Muscle of leg (tissue), 11 donors: ENCODE data around the gene SHF. TPM values are rescaled to one million over a fixed set of nuclear protein-coding genes. Genes with fewer than 3 reads are reported as not detected.

Source experiments
- DNase-seq: peaks from one replicate; pipeline ENCODE4 v3.0.0; 2013
- H3K27ac ChIP-seq: one replicate; pipeline ENCODE4 v1.5.1; 2013; ENCODE audit warnings: mild to moderate bottlenecking, low read length, control low read depth
- H3K27me3 ChIP-seq: one replicate; pipeline ENCODE4 v1.6.1; 2013; ENCODE audit warnings: low read length; ENCODE audit not compliant: control insufficient read depth, insufficient read depth
- H3K36me3 ChIP-seq: one replicate; pipeline ENCODE4 v1.6.1; 2013; ENCODE audit warnings: low read length; ENCODE audit not compliant: control insufficient read depth, insufficient read depth
- H3K4me1 ChIP-seq: one replicate; pipeline ENCODE4 v1.6.1; 2013; ENCODE audit warnings: low read length; ENCODE audit not compliant: control insufficient read depth, insufficient read depth
- H3K4me3 ChIP-seq: one replicate; pipeline ENCODE4 v1.5.1; 2013; ENCODE audit warnings: low read length, control low read depth
- H3K9me3 ChIP-seq: replicated peaks from 2 replicates; pipeline ENCODE4 v1.6.1; 2013; ENCODE audit warnings: low read depth, low read length; ENCODE audit not compliant: control insufficient read depth
- WGBS: methylation state at CpG from one replicate; pipeline ENCODE4 v1.1.5; 2013; ENCODE audit warnings: missing lambda C conversion rate; ENCODE audit not compliant: insufficient coverage; 5-methylcytosine and 5-hydroxymethylcytosine counted together
- polyA plus RNA-seq, 8 donors: library from polyadenylated mRNA; unstranded; fragments of 120-200 nt; gene quantifications; one replicate each; pipeline versions ENCODE4 v1.2.1 to v1.2.3, GENCODE V29; 2013; ENCODE audit warnings: inconsistent platforms in 1 of 8, low replicate concordance in 1 of 8; ENCODE audit not compliant: insufficient read length in 8 of 8, insufficient read depth in 1 of 8
- total RNA-seq: library from RNA; stranded (reverse); fragments of 120-200 nt; gene quantifications from one replicate; pipeline ENCODE4 v1.2.4, GENCODE V29; 2013

Gene SHF
- total and polyA plus RNA-seq, 9 donors, result 7.8 to 13.3 (median 9.3) TPM

DNA sequence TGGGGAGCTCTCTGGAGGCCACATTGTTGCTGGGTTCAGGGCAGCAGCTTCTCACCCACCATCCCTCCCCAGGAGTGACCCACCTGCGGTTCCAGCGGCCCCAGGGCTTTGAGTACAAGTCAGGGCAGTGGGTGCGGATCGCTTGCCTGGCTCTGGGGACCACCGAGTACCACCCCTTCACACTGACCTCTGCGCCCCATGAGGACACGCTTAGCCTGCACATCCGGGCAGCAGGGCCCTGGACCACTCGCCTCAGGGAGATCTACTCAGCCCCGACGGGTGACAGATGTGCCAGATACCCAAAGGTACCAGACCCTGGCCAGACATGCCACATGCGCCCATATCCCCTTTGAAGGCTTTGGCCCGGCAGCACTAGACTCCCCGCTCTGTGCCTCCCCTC lies 26.1 kb downstream of the SHF start:
- Histone ChIP-seq H3K36me3 (no peaks in the 10 kb centered on the region), H3K27ac (no peak overlapping the region), H3K4me1 (peaks cover 19% of the 10 kb centered on the region), H3K27me3 (no peaks in the 10 kb centered on the region), H3K4me3 (no peak overlapping the region), H3K9me3 (no peaks in the 10 kb centered on the region)
- DNase-seq, result no peak
- WGBS, result 88% methylated on average over 14 of the region's 14 CpGs

DNA sequence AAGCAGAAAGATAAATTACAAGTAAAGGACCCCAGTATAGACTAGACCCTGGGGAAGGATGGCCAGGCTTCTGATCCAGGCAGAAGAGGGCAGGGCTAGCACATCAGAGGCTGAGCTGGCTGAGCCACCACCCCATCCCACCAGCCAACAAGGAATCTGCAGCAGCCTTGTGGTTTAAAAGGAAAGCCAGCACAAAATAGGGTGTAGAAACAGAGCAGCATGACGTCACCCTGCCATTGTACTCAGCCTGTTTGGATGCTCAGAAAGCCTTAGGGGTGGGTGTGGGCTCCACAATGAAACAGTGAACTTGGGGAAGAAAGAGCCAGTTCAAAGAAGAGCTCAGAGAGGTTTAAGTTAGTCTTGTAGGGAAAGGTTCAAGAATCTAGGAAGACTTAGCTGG lies 29.8 kb downstream of the SHF start:
- DNase-seq, result no peak
- H3K4me1 ChIP-seq, result peaks cover 4% of the 10 kb centered on the region

GRCh38 chr15:45156744-45157455 lies 30.9 kb downstream of the SHF start:
- no peak for DNase-seq
- no peaks in the 10 kb centered on the region for H3K9me3 ChIP-seq
- H3K36me3 ChIP-seq, result peaks cover 4% of the 10 kb centered on the region
- H3K27ac ChIP-seq, result no peak overlapping the region
- WGBS, result 47% methylated on average over 3 of the region's 7 CpGs
- H3K4me3 ChIP-seq, result no peak overlapping the region
- H3K4me1 ChIP-seq, result no peaks in the 10 kb centered on the region
- no peaks in the 10 kb centered on the region for H3K27me3 ChIP-seq

More for the DNA sequence above, 29.8 kb downstream of the SHF start:
- WGBS, result 33% methylated on average over 1 of the region's 1 CpG
- H3K36me3 ChIP-seq, result no peaks in the 10 kb centered on the region
- H3K9me3 ChIP-seq, result no peaks in the 10 kb centered on the region
- H3K27me3 ChIP-seq, result no peaks in the 10 kb centered on the region
- H3K27ac ChIP-seq, result no peak overlapping the region
- H3K4me3 ChIP-seq, result no peak overlapping the region

- Histone ChIP-seq H3K27me3 (no peaks in the 10 kb centered on the region), H3K4me3 (no peak overlapping the region), H3K4me1 (no peaks in the 10 kb centered on the region), H3K36me3 (peaks cover 4% of the 10 kb centered on the region), H3K27ac (no peak overlapping the region), H3K9me3 (no peaks in the 10 kb centered on the region)
- DNase-seq, result no peak
- WGBS, result 92% methylated on average over 2 of the region's 8 CpGs
Observed at GRCh38 chr15:45155739-45156138, 32.0 kb downstream of the SHF start.

GRCh38 chr15:45151998-45152828 lies 35.6 kb downstream of the SHF start:
- Histone ChIP-seq H3K4me1 (no peaks in the 10 kb centered on the region), H3K27ac (no peak overlapping the region), H3K9me3 (no peaks in the 10 kb centered on the region), H3K36me3 (peaks cover 4% of the 10 kb centered on the region), H3K27me3 (no peaks in the 10 kb centered on the region), H3K4me3 (no peak overlapping the region)
- DNase-seq, result no peak
- WGBS, result 91% methylated on average over 33 of the region's 36 CpGs

GRCh38 chr15:45150997-45151396 lies 36.8 kb downstream of the SHF start:
- H3K4me3 ChIP-seq, result no peak overlapping the region
- WGBS, result 91% methylated on average over 6 of the region's 6 CpGs

DNA sequence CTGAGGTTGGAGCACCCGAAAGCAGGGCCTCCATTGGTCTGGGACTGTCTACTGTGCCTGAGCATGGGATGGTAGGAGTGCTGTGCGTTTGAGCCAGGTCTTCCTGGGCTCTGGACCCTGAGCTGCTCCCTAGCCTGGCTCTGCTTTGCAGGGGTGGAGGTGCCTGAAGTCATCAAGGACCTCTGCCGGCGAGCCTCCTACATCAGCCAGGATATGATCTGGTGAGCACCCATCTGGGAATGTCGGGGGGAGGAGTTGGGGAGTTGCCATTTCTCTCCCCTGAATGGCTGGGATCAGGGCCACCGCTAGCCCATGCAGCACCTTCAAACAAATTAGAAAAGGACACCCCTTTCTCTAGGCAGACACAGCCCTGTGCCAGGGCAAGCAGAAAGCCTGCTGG lies 37.3 kb downstream of the SHF start:
- Histone ChIP-seq H3K27me3 (no peaks in the 10 kb centered on the region), H3K4me1 (no peaks in the 10 kb centered on the region), H3K9me3 (no peaks in the 10 kb centered on the region), H3K27ac (no peak overlapping the region), H3K4me3 (no peak overlapping the region), H3K36me3 (peaks cover 4% of the 10 kb centered on the region)
- no peak for DNase-seq
- 56% methylated on average over 2 of the region's 6 CpGs for WGBS

More at GRCh38 chr15:45150997-45151396, 36.8 kb downstream of the SHF start:
- DNase-seq, result no peak
- no peaks in the 10 kb centered on the region for H3K27me3 ChIP-seq
- H3K4me1 ChIP-seq, result no peaks in the 10 kb centered on the region
- H3K36me3 ChIP-seq, result peaks cover 4% of the 10 kb centered on the region
- no peak overlapping the region for H3K27ac ChIP-seq
- H3K9me3 ChIP-seq, result no peaks in the 10 kb centered on the region

GRCh38 chr15:45149060-45149459 lies 38.7 kb downstream of the SHF start:
- Histone ChIP-seq H3K27ac (no peak overlapping the region), H3K36me3 (peaks cover 4% of the 10 kb centered on the region), H3K4me3 (no peak overlapping the region), H3K27me3 (peaks cover 7% of the 10 kb centered on the region), H3K4me1 (no peaks in the 10 kb centered on the region), H3K9me3 (no peaks in the 10 kb centered on the region)
- DNase-seq, result no peak
- no CpG with 5 or more reads among the region's 1 CpG for WGBS

DNA sequence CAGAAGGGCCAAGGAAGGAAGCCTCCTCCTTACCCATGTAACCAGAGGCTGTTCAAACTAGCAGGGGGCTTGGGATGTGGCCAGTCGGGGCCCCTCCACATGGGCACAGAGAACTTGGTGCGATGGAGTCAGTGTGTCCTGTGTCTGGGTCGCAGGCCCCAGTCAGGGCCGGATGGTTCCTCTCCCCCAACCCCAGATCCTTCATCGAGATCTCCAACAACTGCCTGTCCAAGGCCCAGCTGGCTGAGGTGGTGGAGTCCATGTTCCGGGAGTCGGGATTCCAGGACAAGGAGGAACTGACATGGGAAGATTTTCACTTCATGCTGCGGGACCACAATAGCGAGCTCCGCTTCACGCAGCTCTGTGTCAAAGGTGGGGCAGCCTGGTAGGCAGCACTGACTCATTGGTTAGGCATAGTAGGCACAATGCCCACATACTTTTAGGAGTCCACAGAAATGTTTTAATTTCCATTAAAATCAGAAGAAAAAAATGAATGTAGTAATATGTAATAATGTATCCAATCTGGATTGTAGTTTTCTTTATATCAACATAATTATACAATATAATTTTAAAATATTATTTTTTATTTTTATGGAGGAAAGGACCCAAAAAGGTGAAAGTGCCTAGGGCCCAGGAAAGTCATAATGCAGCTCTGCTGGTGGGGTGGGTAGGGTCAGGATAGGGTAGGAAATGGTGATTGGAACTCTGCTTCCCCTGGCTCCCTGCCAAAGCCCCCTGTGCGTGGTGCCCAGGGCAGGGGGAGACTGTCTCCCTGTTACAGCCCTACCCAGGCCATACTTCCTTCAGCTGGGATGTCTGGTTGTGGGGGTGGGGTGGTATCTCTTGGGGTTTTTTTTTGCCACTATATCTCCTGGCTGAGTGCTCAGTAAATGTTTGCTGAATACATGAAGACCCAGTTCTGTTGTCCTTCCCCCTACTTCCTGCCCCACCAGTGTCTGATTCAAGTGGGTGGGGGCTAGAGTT lies 39.4 kb downstream of the SHF start:
- H3K27me3 ChIP-seq, result peaks cover 11% of the 10 kb centered on the region
- no peaks in the 10 kb centered on the region for H3K4me1 ChIP-seq
- peaks cover 4% of the 10 kb centered on the region for H3K36me3 ChIP-seq
- DNase-seq, result no peak
- WGBS, result 95% methylated on average over 4 of the region's 12 CpGs
- no peaks in the 10 kb centered on the region for H3K9me3 ChIP-seq
- no peak overlapping the region for H3K27ac ChIP-seq
- no peak overlapping the region for H3K4me3 ChIP-seq
